HepG2 (cell line): ENCODE measurements around the gene OLFM1.

Source experiments
- ARID2 ChIP-seq: sonication (generic); formaldehyde crosslinking; IDR thresholded peaks from 2 replicates; pipeline ENCODE4 v1.8.1; 2022; ENCODE audit warnings: mild to moderate bottlenecking, missing genetic modification reagents, borderline replicate concordance
- ATF5 ChIP-seq: sonication (generic); formaldehyde crosslinking; IDR thresholded peaks from 2 replicates; pipeline ENCODE4 v1.4.0; 2020; ENCODE audit warnings: mild to moderate bottlenecking, low read depth, missing genetic modification reagents
- EP300 ChIP-seq, 3 experiments: sonication (generic) in 1 of 3; formaldehyde crosslinking in 1 of 3; IDR thresholded peaks; 2 replicates each; pipeline versions ENCODE4 v1.5.1 to v1.6.1; 2011 to 2020; ENCODE audit warnings: low read depth in 2 of 3, low read length in 2 of 3, borderline replicate concordance in 1 of 3, improper control_type of control experiment in 1 of 3, mild to moderate bottlenecking in 1 of 3, missing genetic modification reagents in 1 of 3, moderate library complexity in 1 of 3
- ETS1 ChIP-seq: sonication (generic); formaldehyde crosslinking; IDR thresholded peaks from 2 replicates; pipeline ENCODE4 v1.4.0; 2020; ENCODE audit warnings: missing genetic modification reagents
- HCFC1 ChIP-seq: fragments of 150-350 bp; IDR thresholded peaks from 2 replicates; pipeline ENCODE4 v1.6.1; 2014; ENCODE audit warnings: low read depth, low read length
- RAD21 ChIP-seq: fragments of 450-650 bp; formaldehyde crosslinking; IDR thresholded peaks from 2 replicates; pipeline ENCODE4 v1.5.0; 2020; ENCODE audit warnings: mild to moderate bottlenecking
- TAF1 ChIP-seq: sonication (generic); formaldehyde crosslinking; IDR thresholded peaks from 2 replicates; pipeline ENCODE4 v1.4.0; 2020; ENCODE audit warnings: missing genetic modification reagents
- ZNF124 ChIP-seq: sonication (generic); formaldehyde crosslinking; IDR thresholded peaks from 2 replicates; pipeline ENCODE4 v1.4.0; 2020; ENCODE audit warnings: missing genetic modification reagents
- ZNF7 ChIP-seq: IDR thresholded peaks from 2 replicates; pipeline ENCODE4 v1.6.1; 2016; ENCODE audit warnings: missing biosample characterization, missing genetic modification reagents
- ZNF780A ChIP-seq: sonication (generic); formaldehyde crosslinking; IDR thresholded peaks from 2 replicates; pipeline ENCODE4 v1.8.0; 2022; ENCODE audit warnings: mild to moderate bottlenecking, missing genetic modification reagents, moderate library complexity

GRCh38 chr9:135102331-135102730 lies 14.9 kb downstream of the OLFM1 start:
- no peak for TF ChIP-seq ZNF124 (CRISPR knock-in tag)
- TF ChIP-seq RAD21 (CRISPR knock-in tag) = no peak
- TF ChIP-seq TAF1 (CRISPR knock-in tag) = no peak
- no peak for TF ChIP-seq ETS1 (CRISPR knock-in tag)
- TF ChIP-seq ARID2 (CRISPR knock-in tag) = no peak
- TF ChIP-seq ATF5 = no peak
- TF ChIP-seq EP300 (IDR thresholded peaks at IDR 0.05; ENCODE audit: low read depth in 2 of 2, low read length in 2 of 2) = no peak
- TF ChIP-seq EP300 (CRISPR knock-in tag; IDR thresholded peaks at IDR 0.05; ENCODE audit: borderline replicate concordance) = no peak
- no peak for TF ChIP-seq ZNF7 (CRISPR knock-in tag)
- no peak for TF ChIP-seq HCFC1
- no peak for TF ChIP-seq ZNF780A (CRISPR knock-in tag)
